GM12878 (cell line): ENCODE results near the gene NOD1. TPM values are rescaled to one million over a fixed set of nuclear protein-coding genes. Genes with fewer than 3 reads are reported as not detected.
A peak's percentile ranks its signal among the peaks of the same experiment; 100 is the strongest.

ENCODE experiments used
- BCL11A ChIP-seq: IDR thresholded peaks from 2 replicates; pipeline ENCODE4 v1.6.1; 2011; ENCODE audit warnings: low read depth, low read length
- BHLHE40 ChIP-seq, 2 experiments: fragments of 450-650 bp in 1 of 2; IDR thresholded peaks; 2 replicates each; pipeline ENCODE4 v1.6.1; 2011 to 2017; ENCODE audit warnings: low read depth in 2 of 2, borderline replicate concordance in 1 of 2, improper control_type of control experiment in 1 of 2, low read length in 1 of 2, mild to moderate bottlenecking in 1 of 2
- CBX5 ChIP-seq: sonication (generic); IDR thresholded peaks from 2 replicates; pipeline ENCODE4 v1.6.1; 2016; ENCODE audit warnings: low read depth, moderate library complexity, mild to moderate bottlenecking, inconsistent platforms
- CEBPB ChIP-seq, 2 experiments: fragments of 150-350 bp in 1 of 2; IDR thresholded peaks; 2 replicates each; pipeline ENCODE4 v1.6.1; 2012 to 2014; ENCODE audit warnings: low read depth in 2 of 2, low read length in 2 of 2, borderline replicate concordance in 1 of 2, inconsistent platforms in 1 of 2
- CREM ChIP-seq: IDR thresholded peaks from 2 replicates; pipeline ENCODE4 v1.6.1; 2014; ENCODE audit warnings: antibody characterized with exemption, low read depth
- E2F4 ChIP-seq: IDR thresholded peaks from 2 replicates; pipeline ENCODE4 v1.6.1; 2012; ENCODE audit warnings: low read depth, low read length, improper control_type of control experiment
- EED ChIP-seq: sonication (generic); IDR thresholded peaks from 2 replicates; pipeline ENCODE4 v1.6.1; 2016; ENCODE audit warnings: antibody characterized with exemption, low read depth
- EP300 ChIP-seq, 2 experiments: fragments of 150-350 bp in 1 of 2; IDR thresholded peaks; 2 replicates each; pipeline ENCODE4 v1.6.1; 2011 to 2012; ENCODE audit warnings: low read depth in 2 of 2, low read length in 2 of 2, borderline replicate concordance in 1 of 2, improper control_type of control experiment in 1 of 2, inconsistent platforms in 1 of 2; ENCODE audit not compliant: control insufficient read depth in 1 of 2
- FOS ChIP-seq: IDR thresholded peaks from 3 replicates; pipeline ENCODE4 v1.6.1; 2011; ENCODE audit warnings: borderline replicate concordance; ENCODE audit not compliant: insufficient read length; ENCODE audit errors: extremely low read depth
- FOXM1 ChIP-seq: IDR thresholded peaks from 2 replicates; pipeline ENCODE4 v1.6.1; 2012; ENCODE audit warnings: low read depth, mild to moderate bottlenecking, inconsistent platforms, low read length, moderate library complexity
- GABPA ChIP-seq: IDR thresholded peaks from 2 replicates; pipeline ENCODE4 v1.6.1; 2014; ENCODE audit warnings: antibody characterized with exemption, low read depth, mild to moderate bottlenecking, inconsistent platforms
- HDGF ChIP-seq: fragments of 450-650 bp; IDR thresholded peaks from 2 replicates; pipeline ENCODE4 v1.6.1; 2016; ENCODE audit warnings: antibody characterized with exemption
- IKZF2 ChIP-seq, 2 experiments: fragments of 450-650 bp; IDR thresholded peaks; 2 replicates each; pipeline ENCODE4 v1.6.1; 2017; ENCODE audit warnings: mild to moderate bottlenecking in 2 of 2, moderate library complexity in 2 of 2
- IRF4 ChIP-seq: IDR thresholded peaks from 2 replicates; pipeline ENCODE4 v1.6.1; 2011; ENCODE audit warnings: low read depth, low read length
- JUND ChIP-seq: IDR thresholded peaks from 2 replicates; pipeline ENCODE4 v1.6.1; 2012; ENCODE audit warnings: low read depth, mild to moderate bottlenecking, low read length, improper control_type of control experiment, moderate library complexity
- MEF2A ChIP-seq: IDR thresholded peaks from 2 replicates; pipeline ENCODE4 v1.6.1; 2011; ENCODE audit warnings: low read depth, mild to moderate bottlenecking, low read length, moderate library complexity; ENCODE audit not compliant: insufficient read depth
- MTA2 ChIP-seq: fragments of 450-650 bp; IDR thresholded peaks from 2 replicates; pipeline ENCODE4 v1.6.1; 2016; ENCODE audit warnings: low read depth, mild to moderate bottlenecking, moderate library complexity
- MTA3 ChIP-seq: IDR thresholded peaks from 2 replicates; pipeline ENCODE4 v1.6.1; 2012; ENCODE audit warnings: low read length, inconsistent platforms, borderline replicate concordance
- NBN ChIP-seq: fragments of 450-650 bp; IDR thresholded peaks from 2 replicates; pipeline ENCODE4 v1.6.1; 2016
- RAD21 ChIP-seq: IDR thresholded peaks from 2 replicates; pipeline ENCODE4 v1.6.1; 2011; ENCODE audit warnings: mild to moderate bottlenecking, low read depth, low read length, moderate library complexity; ENCODE audit not compliant: insufficient read depth
- RUNX3 ChIP-seq: IDR thresholded peaks from 2 replicates; pipeline ENCODE4 v1.6.1; 2012; ENCODE audit warnings: low read length, inconsistent platforms
- SMC3 ChIP-seq: IDR thresholded peaks from 2 replicates; pipeline ENCODE4 v1.6.1; 2011; ENCODE audit warnings: low read length, improper control_type of control experiment, borderline replicate concordance
- SP1 ChIP-seq: IDR thresholded peaks from one replicate; pipeline ENCODE4 v1.6.1; 2011; ENCODE audit warnings: low read depth, low read length
- SPI1 ChIP-seq: IDR thresholded peaks from 2 replicates; pipeline ENCODE4 v1.6.1; 2011; ENCODE audit warnings: low read depth, mild to moderate bottlenecking, low read length, moderate library complexity, borderline replicate concordance; ENCODE audit not compliant: insufficient read depth
- SREBF1 ChIP-seq: IDR thresholded peaks from 2 replicates; pipeline ENCODE4 v1.6.1; 2012; ENCODE audit warnings: mild to moderate bottlenecking, low read length
- TCF12 ChIP-seq: IDR thresholded peaks from 2 replicates; pipeline ENCODE4 v1.6.1; 2011; ENCODE audit warnings: low read depth, mild to moderate bottlenecking, low read length
- WRNIP1 ChIP-seq: IDR thresholded peaks from 2 replicates; pipeline ENCODE4 v1.6.1; 2011; ENCODE audit warnings: low read depth, low read length, improper control_type of control experiment, borderline replicate concordance
- polyA plus RNA-seq, 11 experiments: library from polyadenylated mRNA; depleted of rRNA in 4 of 11; unstranded in 6 of 11; stranded (reverse) in 5 of 11; fragments of >200 nt; fragmentation: Nextera tagmentation in 4 of 11; fragmentation: Illumina TruSeq in 1 of 11; extraction: Ambion mirVana in 4 of 11; extraction: Trizol in 1 of 11; gene quantifications; 1 replicate in 1 of 11; 2 replicates in 10 of 11; pipeline versions ENCODE4 v1.2.1 to v1.2.3, GENCODE V29; 2011 to 2016; ENCODE audit warnings: inconsistent platforms in 2 of 11, missing spikeins in 2 of 11, low read depth in 1 of 11
- total RNA-seq, 4 experiments: library from RNA; depleted of rRNA in 3 of 4; stranded (reverse); fragments of >200 nt in 3 of 4; fragmentation: Illumina TruSeq in 1 of 4; extraction: Trizol in 1 of 4; gene quantifications; 2 replicates each; pipeline versions ENCODE4 v1.2.1 to v1.2.3, GENCODE V29; 2013 to 2021
- TF ChIP-seq, protein P1 (sequence below), 3 experiments: IDR thresholded peaks in 2 of 3; conservative IDR thresholded peaks in 1 of 3; 2 replicates each; pipeline ENCODE4 v1.5.1; 2011; ENCODE audit warnings: low read depth in 3 of 3, low read length in 3 of 3, mild to moderate bottlenecking in 3 of 3, control low read depth in 2 of 3, moderate library complexity in 2 of 3, inconsistent platforms in 1 of 3, mixed read lengths in 1 of 3; ENCODE audit not compliant: control insufficient read depth in 2 of 3, insufficient read depth in 1 of 3; ENCODE audit errors: extremely low read depth in 1 of 3

The NOD1 gene
- total and polyA plus RNA-seq, 10 of the 15 experiments (the other 5 are each of a cell fraction or from before 2014, with no cell fraction given), result 1.8 to 14.6 (median 8.9) TPM

DNA sequence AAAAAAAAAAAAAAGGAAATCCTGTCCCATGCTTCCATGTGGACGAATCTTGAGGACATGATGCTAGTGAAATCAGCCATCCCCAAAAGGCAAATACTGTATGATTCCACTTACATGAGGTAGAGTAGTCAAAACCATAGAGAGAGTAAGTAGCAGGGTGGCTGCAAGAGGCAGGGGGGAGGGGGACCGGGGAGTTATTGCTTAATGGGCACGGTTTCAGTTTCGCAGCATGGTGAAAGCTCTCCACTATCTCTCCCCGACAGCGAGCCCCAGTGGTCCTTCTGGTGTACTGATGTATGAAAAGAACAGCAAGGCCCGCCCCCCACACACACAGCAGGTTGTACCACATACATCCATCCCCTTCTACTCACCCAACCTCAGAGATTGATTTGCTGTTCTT, 32.8 kb downstream of the NOD1 start (continued):
- peak; percentile 50; the same call in 1 of the 2 replicates for TF ChIP-seq RUNX3
- peak in 1 of 2 experiments; percentile 60; a peak in 2 of 4 replicates for TF ChIP-seq EP300 (IDR thresholded peaks at IDR 0.05; ENCODE audit: borderline replicate concordance in 1 of 2, control insufficient read depth in 1 of 2, low read depth in 2 of 2, low read length in 2 of 2)
- no peak for TF ChIP-seq SPI1
- TF ChIP-seq MTA3, result no peak
- peak; percentile 74 for TF ChIP-seq EED
- TF ChIP-seq MEF2A, result peak; percentile 54; the same call in 1 of the 2 replicates
- TF ChIP-seq FOS, result no peak
- TF ChIP-seq WRNIP1, result 0 out of 2 replicates have a peak, but pooled peaks have one; percentile 80
- peak; percentile 36 for TF ChIP-seq MTA2
- TF ChIP-seq NBN, result peak; percentile 71
- 0 out of 2 replicates have a peak, but pooled peaks have one; percentile 22 for TF ChIP-seq JUND
- peak; percentile 85 for TF ChIP-seq SMC3
- peak in 1 of 2 experiments; percentile 88; a peak in 2 of 4 replicates for TF ChIP-seq CEBPB (IDR thresholded peaks at IDR 0.05; ENCODE audit: borderline replicate concordance in 1 of 2, low read depth in 2 of 2, low read length in 2 of 2)
- TF ChIP-seq RAD21, result peak; percentile 81
- TF ChIP-seq GABPA, result no peak
- TF ChIP-seq E2F4, result no peak
- TF ChIP-seq IKZF2 (IDR thresholded peaks at IDR 0.05), result peak in 1 of 2 experiments; percentile 51; a peak in 1 of 4 replicates
- TF ChIP-seq SP1, result peak; percentile 53
- TF ChIP-seq FOXM1, result peak; percentile 48; the same call in 1 of the 2 replicates
- 0 out of 2 replicates have a peak, but pooled peaks have one; percentile 66 for TF ChIP-seq HDGF
- TF ChIP-seq, protein P1, sequence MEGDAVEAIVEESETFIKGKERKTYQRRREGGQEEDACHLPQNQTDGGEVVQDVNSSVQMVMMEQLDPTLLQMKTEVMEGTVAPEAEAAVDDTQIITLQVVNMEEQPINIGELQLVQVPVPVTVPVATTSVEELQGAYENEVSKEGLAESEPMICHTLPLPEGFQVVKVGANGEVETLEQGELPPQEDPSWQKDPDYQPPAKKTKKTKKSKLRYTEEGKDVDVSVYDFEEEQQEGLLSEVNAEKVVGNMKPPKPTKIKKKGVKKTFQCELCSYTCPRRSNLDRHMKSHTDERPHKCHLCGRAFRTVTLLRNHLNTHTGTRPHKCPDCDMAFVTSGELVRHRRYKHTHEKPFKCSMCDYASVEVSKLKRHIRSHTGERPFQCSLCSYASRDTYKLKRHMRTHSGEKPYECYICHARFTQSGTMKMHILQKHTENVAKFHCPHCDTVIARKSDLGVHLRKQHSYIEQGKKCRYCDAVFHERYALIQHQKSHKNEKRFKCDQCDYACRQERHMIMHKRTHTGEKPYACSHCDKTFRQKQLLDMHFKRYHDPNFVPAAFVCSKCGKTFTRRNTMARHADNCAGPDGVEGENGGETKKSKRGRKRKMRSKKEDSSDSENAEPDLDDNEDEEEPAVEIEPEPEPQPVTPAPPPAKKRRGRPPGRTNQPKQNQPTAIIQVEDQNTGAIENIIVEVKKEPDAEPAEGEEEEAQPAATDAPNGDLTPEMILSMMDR (IDR thresholded peaks at IDR 0.05 in 2 of 3, conservative IDR thresholded peaks at IDR 0.05 in 1 of 3; ENCODE audit: control insufficient read depth in 2 of 3, extremely low read depth in 1 of 3, insufficient read depth in 1 of 3, low read depth in 3 of 3, low read length in 3 of 3), result peak; percentile 68 to 71 (median 70)
- peak; percentile 90 for TF ChIP-seq IRF4
- 0 out of 2 replicates have a peak, but pooled peaks have one; percentile 29 for TF ChIP-seq CBX5
- TF ChIP-seq BHLHE40 (IDR thresholded peaks at IDR 0.05; ENCODE audit: borderline replicate concordance in 1 of 2, low read depth in 2 of 2, low read length in 1 of 2), result peak; percentile 19 to 32; a peak in 1 of 4 replicates
- TF ChIP-seq BCL11A, result peak; percentile 39; the same call in 1 of the 2 replicates
- peak; percentile 38; the same call in 1 of the 2 replicates for TF ChIP-seq CREM
- TF ChIP-seq SREBF1, result peak; percentile 52; the same call in 1 of the 2 replicates
- TF ChIP-seq TCF12, result peak; percentile 60; the same call in 1 of the 2 replicates
- TF ChIP-seq, all 136 proteins: peak for 32
